Neural crest cell (in vitro differentiated cells): ENCODE measurements around the gene DKK1. TPM values are rescaled to one million over a fixed set of nuclear protein-coding genes. Genes with fewer than 3 reads are reported as not detected.

Source experiments
- DNase-seq: peaks from one replicate; pipeline ENCODE4 v3.0.0; 2021; ENCODE audit warnings: low read depth, mixed read lengths, low spot score
- H3K27ac Mint-ChIP-seq: one replicate; pipeline ENCODE4 v1.8.0; 2021; ENCODE audit warnings: mild to moderate bottlenecking, mixed read lengths; ENCODE audit not compliant: unreplicated experiment
- H3K27me3 Mint-ChIP-seq: 2 replicates; pipeline ENCODE4 v1.8.0; 2021; ENCODE audit warnings: low read depth, mild to moderate bottlenecking, mixed read lengths
- H3K36me3 Mint-ChIP-seq: 2 replicates; pipeline ENCODE4 v1.8.0; 2021; ENCODE audit warnings: low read depth, mild to moderate bottlenecking, mixed read lengths
- H3K4me1 Mint-ChIP-seq: 2 replicates; pipeline ENCODE4 v1.8.0; 2021; ENCODE audit warnings: mixed read lengths
- H3K4me3 Mint-ChIP-seq: one replicate; pipeline ENCODE4 v1.8.0; 2021; ENCODE audit warnings: mild to moderate bottlenecking, mixed read lengths
- H3K9me3 Mint-ChIP-seq: 2 replicates; pipeline ENCODE4 v1.8.0; 2021; ENCODE audit warnings: mixed read lengths
- total RNA-seq: library from RNA; stranded (reverse); gene quantifications from 2 replicates; pipeline ENCODE4 v1.2.1, GENCODE V29; 2021
- TF ChIP-seq, protein P1 (sequence below): fragments of 200-600 bp; sonication (generic); conservative IDR thresholded peaks from 2 replicates; pipeline ENCODE4 v1.5.0; 2021; ENCODE audit warnings: antibody characterized with exemption, mild to moderate bottlenecking

Gene DKK1
- total RNA-seq, 1 donor from 2014 or later: 3.9 TPM

DNA sequence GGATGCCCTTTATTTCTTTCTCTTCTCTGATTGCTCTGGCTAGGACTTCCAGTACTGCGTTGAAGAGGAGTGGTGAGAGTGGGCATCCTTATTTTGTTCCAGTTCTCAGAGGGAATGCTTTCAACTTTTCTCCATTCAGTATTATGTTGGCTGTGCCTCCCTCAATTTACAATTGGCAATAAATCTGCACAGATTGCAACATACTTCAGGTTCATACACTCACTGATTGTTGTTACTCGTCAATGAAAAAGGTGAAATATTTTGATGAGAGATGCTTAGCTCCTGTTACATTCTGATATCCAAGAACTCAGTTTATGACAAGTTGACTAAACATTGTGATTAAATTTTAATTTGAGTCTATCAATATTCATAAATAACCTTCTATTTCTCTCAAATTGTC lies 37.9 kb upstream of the DKK1 start:
- TF ChIP-seq, protein P1, sequence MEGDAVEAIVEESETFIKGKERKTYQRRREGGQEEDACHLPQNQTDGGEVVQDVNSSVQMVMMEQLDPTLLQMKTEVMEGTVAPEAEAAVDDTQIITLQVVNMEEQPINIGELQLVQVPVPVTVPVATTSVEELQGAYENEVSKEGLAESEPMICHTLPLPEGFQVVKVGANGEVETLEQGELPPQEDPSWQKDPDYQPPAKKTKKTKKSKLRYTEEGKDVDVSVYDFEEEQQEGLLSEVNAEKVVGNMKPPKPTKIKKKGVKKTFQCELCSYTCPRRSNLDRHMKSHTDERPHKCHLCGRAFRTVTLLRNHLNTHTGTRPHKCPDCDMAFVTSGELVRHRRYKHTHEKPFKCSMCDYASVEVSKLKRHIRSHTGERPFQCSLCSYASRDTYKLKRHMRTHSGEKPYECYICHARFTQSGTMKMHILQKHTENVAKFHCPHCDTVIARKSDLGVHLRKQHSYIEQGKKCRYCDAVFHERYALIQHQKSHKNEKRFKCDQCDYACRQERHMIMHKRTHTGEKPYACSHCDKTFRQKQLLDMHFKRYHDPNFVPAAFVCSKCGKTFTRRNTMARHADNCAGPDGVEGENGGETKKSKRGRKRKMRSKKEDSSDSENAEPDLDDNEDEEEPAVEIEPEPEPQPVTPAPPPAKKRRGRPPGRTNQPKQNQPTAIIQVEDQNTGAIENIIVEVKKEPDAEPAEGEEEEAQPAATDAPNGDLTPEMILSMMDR: no peak
- Mint-ChIP-seq H3K4me1 (no peaks in the 10 kb centered on the region), H3K4me3 (no peak overlapping the region), H3K9me3 (peaks cover 15% of the 10 kb centered on the region), H3K27me3 (no peaks in the 10 kb centered on the region), H3K36me3 (peaks cover 4% of the 10 kb centered on the region), H3K27ac (no peak overlapping the region)
- DNase-seq: no peak

DNA sequence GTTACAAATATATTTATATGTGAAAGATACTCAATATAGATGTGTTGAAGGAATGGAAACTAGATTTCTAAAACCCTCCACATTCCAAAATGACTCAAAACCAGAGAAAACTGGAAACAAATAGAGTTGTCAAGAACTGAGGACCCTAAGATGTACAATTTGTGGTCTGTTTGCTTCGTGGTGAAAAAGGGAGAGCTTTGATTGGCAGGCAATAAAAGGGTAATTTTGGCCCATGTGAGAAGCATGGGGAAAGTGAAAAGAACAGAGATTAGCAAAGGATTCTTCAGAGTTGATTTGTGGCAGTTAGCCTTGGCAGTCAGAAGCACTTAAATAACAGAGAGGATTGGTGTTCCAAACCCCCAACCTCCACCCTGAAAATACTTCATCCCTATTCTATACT lies 37.1 kb upstream of the DKK1 start:
- TF ChIP-seq, protein P1: no peak
- no peaks in the 10 kb centered on the region for H3K27me3 Mint-ChIP-seq
- H3K9me3 Mint-ChIP-seq: peaks cover 15% of the 10 kb centered on the region
- peaks cover 4% of the 10 kb centered on the region for H3K36me3 Mint-ChIP-seq
- no peak for DNase-seq
- no peak overlapping the region for H3K4me3 Mint-ChIP-seq
- no peak overlapping the region for H3K27ac Mint-ChIP-seq
- H3K4me1 Mint-ChIP-seq: no peaks in the 10 kb centered on the region

DNA sequence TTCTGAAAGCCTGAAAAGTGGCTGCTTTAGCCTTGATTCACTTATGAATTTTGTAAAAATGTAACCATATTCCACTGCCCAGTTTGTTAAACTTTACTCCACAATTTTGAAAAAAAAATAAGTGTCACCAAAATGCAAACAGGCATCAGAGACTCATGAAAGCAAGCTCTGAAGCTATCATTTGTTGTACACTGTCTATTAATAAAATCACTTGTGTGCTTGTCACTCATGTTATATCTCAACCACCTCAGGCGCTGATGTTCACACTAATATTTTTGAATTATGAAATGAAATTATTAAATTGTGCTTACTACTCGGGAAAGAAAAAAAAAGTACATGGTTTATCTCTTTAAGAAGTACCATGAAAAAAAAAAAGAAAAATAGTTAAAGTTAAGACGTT lies 34.5 kb upstream of the DKK1 start:
- Mint-ChIP-seq H3K4me1 (no peaks in the 10 kb centered on the region), H3K4me3 (no peak overlapping the region), H3K27me3 (no peaks in the 10 kb centered on the region), H3K9me3 (peaks cover 14% of the 10 kb centered on the region), H3K27ac (no peak overlapping the region), H3K36me3 (peaks cover 3% of the 10 kb centered on the region)
- DNase-seq: no peak
- TF ChIP-seq, protein P1: no peak

DNA sequence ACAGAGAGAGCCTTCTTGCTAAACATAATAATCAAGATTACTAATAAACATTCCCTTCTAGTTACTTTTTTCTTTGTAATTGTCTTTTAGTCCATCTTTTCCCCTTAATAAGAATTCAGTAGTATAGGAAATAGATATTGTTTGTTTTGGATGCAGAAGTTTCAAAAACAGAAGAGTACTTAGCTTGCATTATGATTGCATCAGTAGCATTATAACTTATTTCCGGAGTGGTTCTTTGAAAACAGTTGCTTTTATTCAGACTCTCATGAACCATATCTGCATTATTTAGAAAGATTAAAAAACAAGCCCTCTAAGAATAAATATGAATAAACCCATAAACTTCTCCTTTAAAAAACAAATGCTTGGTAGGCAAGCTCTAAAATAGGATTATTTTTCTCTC lies 34.0 kb upstream of the DKK1 start:
- peak overlapping the region; percentile 60 for H3K27ac Mint-ChIP-seq
- H3K4me3 Mint-ChIP-seq: no peak overlapping the region
- no peaks in the 10 kb centered on the region for H3K27me3 Mint-ChIP-seq
- H3K36me3 Mint-ChIP-seq: no peaks in the 10 kb centered on the region
- DNase-seq: no peak
- no peaks in the 10 kb centered on the region for H3K4me1 Mint-ChIP-seq
- peaks cover 10% of the 10 kb centered on the region for H3K9me3 Mint-ChIP-seq
- TF ChIP-seq, protein P1: no peak

DNA sequence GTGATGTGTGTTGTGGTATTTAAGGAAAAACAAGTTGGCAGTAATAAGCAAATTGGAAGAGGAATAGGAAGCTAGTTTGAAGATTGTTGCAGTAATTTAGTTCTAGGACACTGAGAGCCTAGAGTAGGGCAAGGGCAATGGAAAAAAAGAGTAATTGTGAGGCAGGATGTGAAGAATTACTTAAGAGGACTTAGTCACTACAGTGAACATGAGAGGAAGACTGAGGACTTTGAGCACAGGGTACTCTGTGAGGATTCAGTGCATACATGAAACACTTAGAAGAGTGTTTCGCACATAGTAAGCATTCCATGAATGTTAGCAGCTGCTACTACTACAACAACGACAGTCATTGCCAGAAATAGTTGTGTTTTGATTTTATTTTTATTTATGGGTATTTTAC lies 30.9 kb upstream of the DKK1 start:
- H3K4me1 Mint-ChIP-seq: no peaks in the 10 kb centered on the region
- DNase-seq: no peak
- TF ChIP-seq, protein P1: no peak
- H3K27me3 Mint-ChIP-seq: no peaks in the 10 kb centered on the region
- H3K36me3 Mint-ChIP-seq: no peaks in the 10 kb centered on the region
- H3K27ac Mint-ChIP-seq: no peak overlapping the region
- no peak overlapping the region for H3K4me3 Mint-ChIP-seq
- H3K9me3 Mint-ChIP-seq: peaks cover under 1% of the 10 kb centered on the region
